ENCODE measurements around the gene BMPR1A. TPM values are rescaled to one million over a fixed set of nuclear protein-coding genes. Genes with fewer than 3 reads are reported as not detected.
"Not testable (repeated sequence)": the region's sequence is repeated elsewhere in the genome, so short reads cannot be mapped to it uniquely, and the experiment has no call there.

The BMPR1A gene
- total RNA-seq, 1 donor from 2014 or later = 3.0 TPM

DNA sequence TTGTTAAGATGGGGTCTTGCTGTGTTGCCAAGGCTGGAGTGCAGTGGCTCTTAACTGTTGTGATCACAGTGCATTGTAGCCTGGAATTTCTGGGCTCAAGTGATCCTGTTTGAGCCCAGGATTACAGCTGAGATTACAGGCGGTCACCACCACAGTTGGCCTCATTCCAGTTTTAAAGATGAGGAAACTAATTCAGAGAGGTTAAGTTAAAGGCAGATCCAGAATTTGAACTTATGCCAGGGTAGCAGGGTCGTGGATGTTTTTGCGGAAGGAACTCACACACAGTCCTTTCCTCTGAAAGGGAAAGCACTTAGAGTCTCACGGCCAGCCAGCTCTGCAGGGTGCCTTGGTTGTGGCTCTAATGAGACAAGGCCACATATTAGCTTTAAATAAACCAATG lies 116.3 kb downstream of the BMPR1A start:
- DNase-seq (ENCODE audit: low read depth, low spot score) = peak; percentile 68

DNA sequence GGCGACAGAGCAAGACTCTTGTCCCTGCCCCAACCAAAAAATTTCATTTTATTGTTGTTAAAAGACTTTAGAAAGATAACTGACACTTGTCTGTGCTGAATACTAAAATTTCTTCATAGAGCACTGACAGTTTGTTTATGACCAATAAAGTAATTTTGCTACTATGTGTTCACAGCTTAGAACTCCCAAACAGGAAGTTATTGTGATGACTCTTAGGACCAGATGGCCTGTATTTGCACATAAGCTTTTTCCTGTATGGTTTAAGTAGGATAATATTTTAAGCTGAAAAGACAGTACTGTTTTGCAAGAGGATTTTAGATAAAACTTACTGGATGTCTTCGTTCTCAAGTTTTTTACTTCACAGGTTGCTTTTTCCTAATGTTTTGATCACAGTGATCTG lies 120.3 kb downstream of the BMPR1A start:
- peak; percentile 29 for DNase-seq (ENCODE audit: low read depth, low spot score)

DNA sequence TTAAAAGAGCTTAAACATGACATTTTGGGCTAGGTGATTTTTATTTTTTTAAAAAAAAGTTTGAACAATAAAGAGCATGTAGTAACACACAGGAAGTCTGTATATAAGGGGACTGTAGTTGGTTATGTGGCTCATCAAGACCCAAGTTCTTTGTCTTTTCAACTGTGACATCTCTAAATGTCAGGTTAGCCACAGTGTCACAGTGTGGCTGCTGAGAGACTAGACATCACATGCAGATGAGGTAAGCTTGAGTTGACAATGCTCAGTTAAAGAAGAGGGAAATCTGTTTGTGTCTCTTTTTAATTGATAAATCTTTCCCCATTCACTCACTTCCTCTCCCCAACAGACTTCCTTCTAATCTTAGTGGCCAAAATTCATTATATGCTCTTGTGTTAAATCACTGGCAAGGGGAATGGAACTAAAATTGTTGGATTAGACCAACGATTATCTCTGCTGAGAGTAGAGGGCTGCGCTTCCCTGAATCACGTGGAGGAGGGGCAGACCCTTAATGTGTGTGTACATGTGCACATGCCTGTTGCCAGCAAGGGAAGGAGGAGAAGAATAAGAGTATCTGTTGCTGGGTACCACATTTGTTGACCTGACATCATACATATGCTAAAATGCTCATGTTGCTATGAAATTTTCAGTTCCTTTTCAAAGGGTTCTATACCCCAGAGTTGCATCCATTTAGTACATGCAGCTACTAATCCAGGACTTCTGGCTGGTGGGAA lies 122.7 kb downstream of the BMPR1A start:
- no peak for DNase-seq (ENCODE audit: low read depth, low spot score)

DNA sequence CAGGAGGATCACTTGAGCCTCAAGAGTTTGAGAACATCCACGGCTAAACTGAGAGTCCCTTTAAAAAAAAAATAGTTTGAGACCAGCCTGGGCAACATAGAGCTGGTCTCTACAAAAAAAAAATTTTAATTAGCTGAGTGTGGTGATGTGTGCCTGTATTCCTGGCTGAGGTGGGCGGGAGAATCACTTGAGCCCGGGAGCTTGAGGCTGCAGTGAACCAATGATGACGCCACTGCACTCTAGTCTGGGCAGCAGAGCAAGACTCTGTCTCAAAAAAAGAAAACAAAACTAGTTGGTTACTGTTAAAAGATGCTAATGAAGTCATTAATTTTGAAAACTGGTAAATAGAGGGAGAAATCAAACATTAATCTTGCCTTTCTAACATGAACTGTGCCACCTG lies 124.6 kb downstream of the BMPR1A start:
- DNase-seq (ENCODE audit: low read depth, low spot score) = no peak

DNA sequence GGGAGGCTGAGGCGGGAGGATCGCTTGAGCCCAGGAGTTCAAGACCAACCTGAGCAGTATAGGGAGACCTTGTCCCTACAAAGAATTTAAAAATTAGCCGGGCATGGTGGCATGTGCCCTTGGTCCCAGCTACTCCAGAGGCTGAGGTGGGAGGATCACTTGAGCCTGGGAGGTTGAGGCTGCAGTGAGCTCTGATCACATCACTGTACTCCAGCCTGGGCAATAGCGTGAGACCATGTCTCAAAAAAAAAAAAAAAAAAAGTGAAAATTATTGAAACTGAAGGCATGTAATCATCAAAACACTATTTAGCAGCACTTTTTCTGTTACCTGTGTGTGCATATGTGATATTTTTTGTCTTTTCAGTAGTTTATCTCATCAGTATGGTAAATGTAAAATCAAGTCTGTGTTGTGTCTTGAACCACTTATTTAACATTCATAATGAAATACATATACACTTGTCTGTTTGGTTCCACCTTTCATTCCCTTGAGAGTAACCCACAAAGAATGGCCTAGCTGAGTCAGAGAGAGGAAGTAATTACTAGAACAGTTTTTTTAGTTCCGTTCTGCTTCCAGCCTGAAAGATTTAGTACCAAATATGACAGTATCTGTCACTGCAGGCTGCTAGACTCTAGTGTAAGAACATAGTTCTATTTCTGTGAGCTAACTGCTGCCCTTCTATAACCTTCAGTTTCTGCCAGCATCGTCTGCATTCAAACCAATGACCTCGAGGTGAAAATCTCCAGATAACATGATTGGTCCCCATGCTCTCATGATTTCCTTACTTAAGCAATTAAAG lies 132.4 kb downstream of the BMPR1A start:
- DNase-seq (ENCODE audit: low read depth, low spot score) = no peak

DNA sequence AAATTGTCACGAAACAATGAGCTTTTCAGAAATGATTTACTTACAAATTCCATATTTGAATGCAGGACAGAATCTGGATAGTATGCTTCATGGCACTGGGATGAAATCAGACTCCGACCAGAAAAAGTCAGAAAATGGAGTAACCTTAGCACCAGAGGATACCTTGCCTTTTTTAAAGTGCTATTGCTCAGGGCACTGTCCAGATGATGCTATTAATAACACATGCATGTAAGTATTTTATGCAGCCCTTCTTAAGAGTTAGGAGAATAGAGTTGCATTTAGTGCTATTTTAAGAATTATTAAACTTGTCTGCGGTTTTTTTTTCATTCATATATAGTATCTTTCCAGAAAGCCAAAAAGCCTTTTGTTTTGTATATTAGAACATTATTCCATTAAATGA lies 133.6 kb downstream of the BMPR1A start:
- no peak for DNase-seq (ENCODE audit: low read depth, low spot score)

DNA sequence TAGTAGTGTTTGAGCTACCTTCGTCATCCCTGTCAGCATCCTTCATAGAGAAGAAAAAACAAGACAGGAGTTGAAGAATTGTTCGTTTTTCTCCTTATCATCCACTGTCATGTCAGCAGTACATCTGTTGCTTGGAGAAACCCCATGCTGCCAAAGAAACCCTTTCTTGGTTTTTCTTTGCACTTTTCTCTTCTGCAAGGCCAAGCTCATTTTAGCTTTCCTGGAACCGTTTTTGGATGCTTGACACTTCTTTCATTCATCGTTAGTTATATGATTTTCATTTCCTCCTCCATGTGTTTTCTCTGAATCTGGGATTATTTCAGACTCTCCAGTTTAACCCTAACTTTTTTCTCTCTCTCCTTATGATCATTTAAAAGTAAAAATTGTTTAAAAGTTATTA lies 142.1 kb downstream of the BMPR1A start:
- no peak for DNase-seq (ENCODE audit: low read depth, low spot score)

DNA sequence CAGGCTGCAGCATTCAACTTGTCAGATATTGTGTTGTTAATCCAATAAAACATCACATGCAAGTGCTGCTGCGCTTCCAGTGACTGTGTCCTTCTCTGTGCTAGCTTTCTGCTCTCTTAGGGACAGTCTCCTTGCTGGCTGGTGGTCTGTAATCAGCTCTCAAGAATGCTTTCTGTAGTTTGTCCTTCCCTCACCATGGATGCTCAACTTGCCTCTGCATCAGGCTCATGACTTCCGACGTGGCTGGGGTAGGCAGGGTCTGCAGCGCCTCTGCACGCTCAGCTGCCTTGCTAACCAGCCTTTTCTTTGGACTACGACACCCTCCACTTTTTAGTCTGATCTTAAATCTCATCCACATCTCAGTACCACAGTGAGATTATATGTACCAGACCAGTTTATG lies 142.7 kb downstream of the BMPR1A start:
- no peak for DNase-seq (ENCODE audit: low read depth, low spot score)

DNA sequence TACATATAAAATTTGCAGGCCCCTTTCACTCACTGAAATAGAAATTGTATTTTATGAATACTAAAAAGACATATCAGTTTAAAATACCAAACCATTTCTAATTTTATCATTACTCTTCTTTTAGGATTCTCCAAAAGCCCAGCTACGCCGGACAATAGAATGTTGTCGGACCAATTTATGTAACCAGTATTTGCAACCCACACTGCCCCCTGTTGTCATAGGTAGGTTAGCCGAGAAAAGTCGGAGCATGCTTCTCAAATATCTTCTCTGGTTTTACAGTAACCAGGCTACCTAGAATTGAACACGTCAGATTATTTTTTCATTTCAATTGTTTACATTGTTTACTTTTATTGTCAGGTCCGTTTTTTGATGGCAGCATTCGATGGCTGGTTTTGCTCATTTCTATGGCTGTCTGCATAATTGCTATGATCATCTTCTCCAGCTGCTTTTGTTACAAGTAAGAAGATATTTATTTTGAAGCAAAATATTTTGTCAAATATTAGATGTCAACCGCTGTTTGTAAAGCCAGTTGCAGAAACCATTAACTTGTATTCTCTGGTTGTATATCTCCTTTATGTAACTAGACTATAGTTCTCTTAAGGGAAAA lies 143.4 kb downstream of the BMPR1A start:
- peak; percentile 36 for DNase-seq (ENCODE audit: low read depth, low spot score)

DNA sequence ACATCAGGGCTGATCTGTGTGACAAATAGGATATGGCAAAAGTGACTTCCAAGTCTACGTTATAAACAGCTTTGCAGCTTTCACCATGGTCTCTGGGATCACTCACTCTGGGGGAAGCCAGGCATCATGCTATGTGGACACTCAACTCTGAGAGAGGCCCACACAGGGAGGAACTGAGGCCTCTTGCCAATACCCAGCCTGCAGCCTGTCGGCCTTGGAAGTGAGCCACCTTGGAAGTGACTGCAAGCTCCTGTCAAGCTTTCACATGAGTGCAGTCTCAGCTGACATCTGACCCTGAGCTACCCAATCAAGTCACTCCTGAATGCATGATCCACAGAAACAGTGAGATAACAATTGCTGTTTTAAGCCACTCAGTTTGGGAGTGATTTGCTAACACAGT lies 144.5 kb downstream of the BMPR1A start:
- DNase-seq (ENCODE audit: low read depth, low spot score) = no peak

DNA sequence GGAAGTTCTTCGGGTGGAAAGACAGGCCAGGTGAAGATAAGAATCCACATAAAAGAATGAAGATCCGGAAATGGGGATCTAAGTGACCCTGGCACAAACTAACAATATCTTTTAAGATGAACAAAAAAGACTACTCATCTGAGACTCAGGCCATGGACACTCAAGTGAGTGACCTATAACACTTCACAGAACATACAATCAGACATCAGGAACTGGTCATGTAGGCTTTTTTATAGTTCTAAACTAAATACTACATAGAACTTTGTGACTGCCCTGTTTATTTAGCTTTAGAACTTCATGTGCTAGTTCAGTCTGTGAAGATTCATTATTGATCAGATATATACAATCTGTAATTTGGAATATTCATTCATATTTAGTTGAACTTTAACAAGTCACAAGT lies 148.2 kb downstream of the BMPR1A start:
- DNase-seq (ENCODE audit: low read depth, low spot score) = no peak

DNA sequence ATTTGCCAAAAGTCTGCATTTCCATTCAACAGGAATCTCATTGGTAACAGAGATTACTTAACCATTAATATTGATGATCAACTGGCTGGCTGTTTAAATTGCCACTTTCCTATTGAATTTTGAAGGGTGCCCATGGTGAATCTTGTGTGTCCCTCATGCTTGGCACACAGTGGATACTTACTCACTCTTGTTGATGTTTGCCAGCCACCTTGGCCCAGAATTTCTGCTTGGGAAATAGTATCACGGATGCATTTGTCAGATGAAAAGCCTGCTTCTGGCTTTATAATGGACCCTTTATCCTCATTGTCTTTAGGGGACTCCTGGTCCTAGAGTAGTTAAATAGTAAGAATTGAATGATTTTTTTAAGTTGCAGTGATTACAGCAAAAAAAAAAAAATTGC lies 149.0 kb downstream of the BMPR1A start:
- DNase-seq (ENCODE audit: low read depth, low spot score) = no peak

DNA sequence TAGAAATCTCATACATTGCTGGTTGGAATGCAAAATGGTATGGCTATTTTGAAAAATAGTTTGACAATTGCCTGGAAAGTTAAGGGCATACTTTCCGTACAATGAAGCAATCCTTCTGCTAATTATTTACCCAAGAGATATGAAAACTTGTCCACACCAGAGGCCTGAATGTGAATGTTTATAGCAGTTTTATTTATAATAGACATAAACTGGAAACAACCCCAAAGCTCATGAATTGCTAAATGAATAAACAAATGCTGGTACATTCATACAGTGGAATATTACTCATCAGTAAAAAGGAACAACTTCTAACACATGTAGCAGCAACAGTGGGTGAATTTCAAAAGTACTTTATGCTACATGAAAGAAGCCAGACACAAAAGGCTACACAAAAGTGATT lies 158.3 kb downstream of the BMPR1A start:
- no peak for DNase-seq (ENCODE audit: low read depth, low spot score)

DNA sequence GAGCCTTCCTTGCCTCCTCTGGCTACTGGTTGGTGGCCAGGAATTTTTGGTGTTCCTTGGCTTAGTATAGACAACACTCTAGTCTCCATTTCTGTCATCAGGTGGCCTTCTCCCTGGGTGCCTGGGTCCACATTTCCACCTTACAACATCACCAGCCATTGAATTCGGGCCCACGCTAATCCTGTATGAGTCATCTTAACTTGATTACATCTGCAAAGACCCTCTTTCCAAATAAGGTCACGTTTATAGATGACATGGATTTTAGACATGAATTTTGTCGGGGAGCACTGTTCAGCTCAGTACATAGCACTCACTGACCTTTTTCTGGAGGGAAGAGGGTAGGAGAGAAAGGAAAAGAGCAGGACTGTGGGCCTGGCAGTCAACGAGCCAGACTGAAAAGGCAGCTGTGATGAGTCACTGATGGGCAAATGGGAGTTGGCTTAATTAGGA lies 161.6 kb downstream of the BMPR1A start:
- no peak for DNase-seq (ENCODE audit: low read depth, low spot score)

DNA sequence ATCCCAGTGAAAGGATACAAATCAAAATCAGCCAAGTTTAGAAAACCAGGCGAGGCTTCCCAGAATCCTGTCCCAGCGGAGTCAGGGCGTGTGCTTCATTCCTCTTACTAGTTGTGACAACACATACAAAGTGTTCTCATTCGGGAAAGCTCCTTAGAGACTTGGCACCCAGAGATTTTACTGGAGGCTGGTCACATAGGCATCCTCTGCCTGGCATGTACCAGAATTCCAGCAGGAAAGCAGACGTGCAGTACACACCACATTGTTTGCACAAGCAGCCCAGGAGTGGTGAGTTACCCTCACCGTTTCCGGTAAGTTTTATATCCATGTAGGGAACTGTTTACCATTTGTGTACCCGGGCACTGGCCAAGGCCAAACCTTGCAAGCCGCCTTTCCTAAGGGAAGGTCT lies 166.1 kb downstream of the BMPR1A start:
- no peak for DNase-seq (ENCODE audit: low read depth, low spot score)

DNA sequence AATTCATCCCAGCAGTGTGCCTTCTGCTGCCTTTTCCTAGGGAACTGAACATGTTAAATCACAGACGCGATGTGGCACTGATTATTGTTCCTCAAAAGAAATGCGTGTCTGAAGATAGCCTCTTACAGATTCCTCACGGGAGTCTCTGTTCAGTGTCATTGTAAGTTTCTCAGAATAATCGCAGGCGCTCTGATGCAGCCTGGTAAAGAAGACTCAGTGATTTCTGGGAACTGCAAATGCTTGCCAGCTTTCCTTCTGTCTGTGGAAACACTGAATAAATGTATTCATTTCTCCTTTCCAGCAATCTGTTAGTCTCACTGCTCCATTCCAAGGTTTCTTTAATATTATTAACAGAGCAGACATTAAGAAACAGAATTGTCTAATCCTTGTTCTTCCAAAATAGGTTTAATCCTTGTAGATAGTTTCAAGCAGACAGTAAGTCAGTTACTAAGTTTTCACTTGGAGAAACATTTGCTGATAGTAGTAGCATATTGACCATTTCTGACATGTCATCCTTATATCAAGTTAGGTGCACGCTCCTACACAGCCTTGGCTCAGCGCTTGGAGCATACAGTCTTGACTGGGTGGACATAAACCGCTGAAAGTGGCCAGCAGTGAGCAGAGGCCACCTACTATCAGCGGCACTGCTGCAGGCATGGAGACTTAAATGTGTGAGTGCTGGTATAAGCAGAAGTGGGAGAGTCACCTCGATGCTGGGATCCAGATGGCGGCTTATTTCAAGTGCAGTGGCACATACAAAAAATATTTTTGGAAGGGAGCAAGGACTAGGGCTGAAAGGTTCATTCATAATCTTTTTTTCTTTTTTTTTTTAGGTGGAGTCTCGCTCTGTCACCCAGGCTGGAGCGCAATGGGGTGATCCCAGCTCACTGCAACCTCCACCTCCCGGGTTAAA lies 173.3 kb downstream of the BMPR1A start:
- DNase-seq (ENCODE audit: low read depth, low spot score) = no peak

DNA sequence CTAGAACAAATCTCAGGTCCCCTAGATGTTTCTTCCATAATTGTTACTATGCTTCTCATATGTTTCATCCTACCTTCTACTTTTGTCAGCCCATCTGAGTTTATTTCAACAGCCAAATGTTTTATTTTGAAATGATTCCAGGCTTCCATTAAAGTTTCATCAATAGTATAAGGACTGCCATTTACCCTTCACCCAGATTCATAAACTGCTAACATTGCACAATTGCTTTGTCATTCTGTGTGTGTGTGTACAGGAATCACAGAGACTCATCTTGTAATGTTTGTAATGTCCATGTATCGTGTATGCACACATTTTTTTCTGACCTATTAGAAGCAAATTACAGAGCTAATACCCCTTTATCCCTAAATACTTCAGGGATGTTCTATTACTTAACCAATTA lies 175.5 kb downstream of the BMPR1A start:
- DNase-seq (ENCODE audit: low read depth, low spot score) = no peak

DNA sequence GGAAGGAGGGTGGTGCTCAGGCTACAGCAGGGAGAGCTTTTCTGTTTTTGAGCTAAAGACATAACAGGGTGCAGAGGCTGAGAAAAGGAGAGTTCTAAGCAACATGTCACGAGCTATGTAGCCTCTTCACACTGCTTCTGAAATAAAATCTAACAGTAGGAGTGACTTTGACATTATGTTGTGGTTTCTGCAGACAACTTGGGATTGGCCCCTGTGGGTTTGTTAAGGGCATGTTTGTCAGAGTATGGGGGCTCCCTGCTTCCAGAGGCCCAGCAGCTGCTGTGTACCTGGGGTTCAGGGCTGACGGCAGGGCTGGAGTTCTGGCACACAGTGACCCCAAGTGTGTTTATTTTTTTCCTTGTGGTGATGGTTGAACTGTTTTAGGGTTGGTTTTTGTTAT lies 176.3 kb downstream of the BMPR1A start:
- DNase-seq (ENCODE audit: low read depth, low spot score) = no peak

DNA sequence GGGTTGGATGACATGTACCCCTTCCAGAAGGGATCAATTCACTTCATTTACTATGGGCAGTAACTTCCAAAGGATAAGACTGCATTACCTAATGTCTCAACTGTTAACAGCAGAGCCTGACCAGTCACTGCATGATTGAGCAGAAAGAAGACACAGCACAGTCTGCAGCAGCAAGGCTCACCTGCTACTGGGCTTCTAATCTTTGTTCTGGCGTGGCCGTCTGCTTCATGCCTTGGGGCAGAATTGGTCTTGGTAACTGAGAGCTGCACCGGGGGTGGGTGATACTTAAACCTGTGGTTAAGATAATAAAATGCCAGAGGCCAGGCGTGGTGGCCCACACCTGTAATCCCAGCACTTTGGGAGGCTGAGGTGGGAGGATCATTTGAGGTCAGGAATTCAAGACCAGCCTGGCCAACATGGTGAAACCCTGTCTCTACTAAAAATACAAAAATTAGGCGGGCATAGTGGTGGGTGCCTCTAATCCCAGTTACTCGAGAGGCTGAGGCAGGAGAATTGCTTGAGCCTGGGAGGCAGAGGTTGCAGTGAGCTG lies 177.8 kb downstream of the BMPR1A start:
- DNase-seq (ENCODE audit: low read depth, low spot score) = not testable (repeated sequence)

DNA sequence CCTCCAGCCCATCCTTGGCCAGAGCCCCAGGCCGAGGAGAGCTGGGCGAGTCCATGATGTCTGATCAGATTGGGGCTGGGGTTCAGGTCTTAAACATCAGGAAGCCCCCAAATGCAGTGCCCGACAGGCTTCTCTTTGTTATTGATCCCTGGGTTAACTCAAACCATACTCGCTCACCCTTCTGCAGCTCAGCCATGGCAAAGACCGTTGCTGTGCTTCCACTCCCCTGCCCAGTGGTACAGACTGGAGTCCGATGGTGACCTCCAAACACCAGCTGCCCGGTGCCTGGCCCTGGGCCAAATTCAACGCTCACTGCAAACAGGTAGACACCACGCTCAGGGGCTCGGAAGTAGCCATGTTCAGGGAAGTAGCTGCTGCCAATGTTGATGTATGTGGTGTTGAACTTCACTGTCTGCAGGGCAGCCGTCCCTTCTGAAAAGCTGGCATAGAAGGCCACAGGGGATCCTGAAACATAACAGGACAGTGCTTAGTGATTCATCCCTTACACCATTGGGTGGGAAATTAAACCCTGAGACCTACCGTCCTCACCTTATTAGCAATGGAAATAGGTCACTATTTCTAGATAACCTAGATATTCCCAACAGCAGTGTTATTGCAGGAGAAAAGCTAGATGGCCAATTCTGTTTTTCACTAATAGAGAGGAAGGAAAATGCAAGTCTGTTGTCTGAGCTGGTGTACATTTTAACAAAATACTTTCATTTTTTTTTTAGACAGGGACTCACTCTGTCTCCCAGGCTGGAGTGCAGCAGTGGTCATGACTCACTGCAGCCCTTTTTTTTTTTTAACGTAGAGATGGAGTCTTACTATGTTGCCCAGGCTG lies 180.5 kb downstream of the BMPR1A start:
- DNase-seq (ENCODE audit: low read depth, low spot score) = no peak

Measured in pulmonary artery endothelial cell (primary cell).